Liver (tissue), 3 donors: Measurements from ENCODE around the gene ATP2B2.

Experiments used
- ATF3 ChIP-seq: IDR thresholded peaks from 2 replicates; pipeline ENCODE4 v1.6.1; 2016; ENCODE audit warnings: antibody characterized with exemption
- CTCF ChIP-seq: fragments of 150-350 bp; IDR thresholded peaks from 2 replicates; pipeline ENCODE4 v1.5.1; 2017; ENCODE audit warnings: improper control_type of control experiment, low read depth, low read length; ENCODE audit not compliant: missing input control
- EGR1 ChIP-seq, 2 donors: IDR thresholded peaks; 2 replicates each; pipeline ENCODE4 v1.6.1; 2016 to 2018; ENCODE audit warnings: antibody characterized with exemption in 2 of 2, low read depth in 2 of 2
- FOXA1 ChIP-seq: IDR thresholded peaks from 2 replicates; pipeline ENCODE4 v1.6.1; 2016; ENCODE audit warnings: antibody characterized with exemption
- GABPA ChIP-seq, 2 donors: IDR thresholded peaks in 1 of 2; conservative IDR thresholded peaks in 1 of 2; 2 replicates each; pipeline ENCODE4 v1.6.1; 2016; ENCODE audit warnings: antibody characterized with exemption in 2 of 2, mild to moderate bottlenecking in 1 of 2, moderate library complexity in 1 of 2
- HNF4A ChIP-seq, 2 donors: conservative IDR thresholded peaks; 2 replicates each; pipeline ENCODE4 v1.6.1; 2016; ENCODE audit warnings: antibody characterized with exemption in 2 of 2, mild to moderate bottlenecking in 2 of 2
- JUND ChIP-seq, 2 donors: IDR thresholded peaks; 2 replicates each; pipeline ENCODE4 v1.6.1; 2016; ENCODE audit warnings: antibody characterized with exemption in 2 of 2
- MAX ChIP-seq: IDR thresholded peaks from 2 replicates; pipeline ENCODE4 v1.6.1; 2016; ENCODE audit warnings: antibody characterized with exemption
- RAD21 ChIP-seq, 2 donors: IDR thresholded peaks; 2 replicates each; pipeline ENCODE4 v1.6.1; 2016; ENCODE audit warnings: antibody characterized with exemption in 2 of 2, mild to moderate bottlenecking in 2 of 2
- REST ChIP-seq: IDR thresholded peaks from 2 replicates; pipeline ENCODE4 v1.6.1; 2016; ENCODE audit warnings: antibody characterized with exemption, mild to moderate bottlenecking
- RXRA ChIP-seq, 2 donors: IDR thresholded peaks; 2 replicates each; pipeline ENCODE4 v1.6.1; 2017 to 2018; ENCODE audit warnings: antibody characterized with exemption in 2 of 2, mild to moderate bottlenecking in 1 of 2
- SP1 ChIP-seq: IDR thresholded peaks from 2 replicates; pipeline ENCODE4 v1.6.1; 2018; ENCODE audit warnings: antibody characterized with exemption, mild to moderate bottlenecking
- TAF1 ChIP-seq: conservative IDR thresholded peaks from 2 replicates; pipeline ENCODE4 v1.6.1; 2016; ENCODE audit warnings: antibody characterized with exemption, mild to moderate bottlenecking
- YY1 ChIP-seq: IDR thresholded peaks from 2 replicates; pipeline ENCODE4 v1.6.1; 2016; ENCODE audit warnings: antibody characterized with exemption, mild to moderate bottlenecking
- donor health status: healthy.
- donor health status: healthy.

- TF ChIP-seq CTCF (no peak), EGR1 (IDR thresholded peaks at IDR 0.05; ENCODE audit: low read depth in 2 of 2) (no peak), GABPA (IDR thresholded peaks at IDR 0.05 in 1 of 2, conservative IDR thresholded peaks at IDR 0.05 in 1 of 2) (no peak), REST (no peak), MAX (no peak), ATF3 (no peak), SP1 (no peak), TAF1 (no peak), RAD21 (IDR thresholded peaks at IDR 0.05) (no peak), FOXA1 (no peak), YY1 (no peak), JUND (IDR thresholded peaks at IDR 0.05) (no peak), HNF4A (conservative IDR thresholded peaks at IDR 0.05) (no peak), RXRA (IDR thresholded peaks at IDR 0.05) (no peak)
Measured at GRCh38 chr3:10380906-10381305, 124.5 kb downstream of the ATP2B2 start.
